Epithelial cell of esophagus (primary cell): ENCODE data around the gene DOCK4.

ENCODE experiments used
- DNase-seq: peaks from one replicate; pipeline ENCODE4 v3.0.0; 2010; ENCODE audit warnings: low read depth
- H3K4me3 ChIP-seq: 2 replicates; pipeline ENCODE4 v1.5.1; 2011; ENCODE audit warnings: mild to moderate bottlenecking, low read length, control low read depth
- TF ChIP-seq, protein P1 (sequence below): IDR thresholded peaks from 2 replicates; pipeline ENCODE4 v1.5.1; 2011; ENCODE audit warnings: low read depth, mild to moderate bottlenecking, low read length, control low read depth, inconsistent platforms; ENCODE audit not compliant: insufficient read depth; ENCODE audit errors: missing control alignments

DOCK4 gene

DNA sequence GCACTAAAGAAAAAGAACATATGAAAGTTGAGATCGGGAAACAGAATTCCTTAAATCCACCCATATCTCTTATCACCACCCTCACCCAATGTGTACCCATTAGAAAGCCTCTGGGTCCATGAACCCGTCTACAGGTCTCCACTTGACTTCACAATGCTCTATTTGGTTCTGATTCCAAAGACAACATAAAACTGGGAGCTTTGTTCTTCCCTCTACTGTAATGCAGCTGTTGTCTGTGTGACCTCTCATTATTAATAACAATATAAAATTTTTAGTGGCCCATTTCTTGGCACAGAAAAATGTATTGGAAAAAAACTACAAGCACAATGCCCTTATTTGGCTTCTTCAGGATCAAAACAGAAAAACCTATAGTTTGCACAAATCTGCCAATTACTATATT lies 30.0 kb downstream of the DOCK4 start:
- TF ChIP-seq, protein P1, sequence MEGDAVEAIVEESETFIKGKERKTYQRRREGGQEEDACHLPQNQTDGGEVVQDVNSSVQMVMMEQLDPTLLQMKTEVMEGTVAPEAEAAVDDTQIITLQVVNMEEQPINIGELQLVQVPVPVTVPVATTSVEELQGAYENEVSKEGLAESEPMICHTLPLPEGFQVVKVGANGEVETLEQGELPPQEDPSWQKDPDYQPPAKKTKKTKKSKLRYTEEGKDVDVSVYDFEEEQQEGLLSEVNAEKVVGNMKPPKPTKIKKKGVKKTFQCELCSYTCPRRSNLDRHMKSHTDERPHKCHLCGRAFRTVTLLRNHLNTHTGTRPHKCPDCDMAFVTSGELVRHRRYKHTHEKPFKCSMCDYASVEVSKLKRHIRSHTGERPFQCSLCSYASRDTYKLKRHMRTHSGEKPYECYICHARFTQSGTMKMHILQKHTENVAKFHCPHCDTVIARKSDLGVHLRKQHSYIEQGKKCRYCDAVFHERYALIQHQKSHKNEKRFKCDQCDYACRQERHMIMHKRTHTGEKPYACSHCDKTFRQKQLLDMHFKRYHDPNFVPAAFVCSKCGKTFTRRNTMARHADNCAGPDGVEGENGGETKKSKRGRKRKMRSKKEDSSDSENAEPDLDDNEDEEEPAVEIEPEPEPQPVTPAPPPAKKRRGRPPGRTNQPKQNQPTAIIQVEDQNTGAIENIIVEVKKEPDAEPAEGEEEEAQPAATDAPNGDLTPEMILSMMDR, result no peak
- no peak for DNase-seq
- no peak overlapping the region for H3K4me3 ChIP-seq

DNA sequence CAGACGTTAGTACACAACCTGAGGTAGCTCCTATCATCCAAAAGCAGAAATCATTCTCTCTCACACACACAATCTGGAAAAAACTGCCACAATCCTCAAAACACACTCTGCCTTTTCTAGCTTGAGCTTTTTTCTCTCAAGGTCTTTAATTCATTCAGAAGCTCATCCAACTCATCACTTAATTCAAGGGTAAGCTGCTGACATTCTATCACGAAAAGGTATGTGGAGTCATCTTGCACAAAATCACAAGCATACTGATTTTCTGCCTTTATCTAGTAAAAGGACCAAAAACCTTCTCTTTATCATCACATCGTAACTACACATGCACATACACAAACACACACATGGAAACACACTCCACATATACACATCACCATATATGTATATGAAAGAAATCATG lies 32.0 kb downstream of the DOCK4 start:
- no peak for DNase-seq
- TF ChIP-seq, protein P1, result no peak
- H3K4me3 ChIP-seq, result no peak overlapping the region

DNA sequence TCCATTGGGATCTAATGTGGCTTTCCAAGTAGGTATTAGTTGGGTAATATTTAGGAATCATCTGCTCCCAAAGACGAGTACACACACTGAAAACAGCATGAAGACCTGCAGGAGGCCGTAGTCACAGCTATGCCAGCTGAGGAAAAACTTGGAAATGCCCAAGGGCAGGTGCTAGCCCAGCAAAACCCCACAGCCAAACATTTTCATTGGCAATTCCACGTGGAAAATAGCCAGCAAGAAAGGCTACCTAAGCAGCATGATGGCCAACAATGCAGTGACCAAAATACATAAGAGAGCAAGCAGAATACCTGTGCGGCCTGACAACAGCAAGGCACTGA lies 32.7 kb downstream of the DOCK4 start:
- H3K4me3 ChIP-seq, result no peak overlapping the region
- no peak for DNase-seq

DNA sequence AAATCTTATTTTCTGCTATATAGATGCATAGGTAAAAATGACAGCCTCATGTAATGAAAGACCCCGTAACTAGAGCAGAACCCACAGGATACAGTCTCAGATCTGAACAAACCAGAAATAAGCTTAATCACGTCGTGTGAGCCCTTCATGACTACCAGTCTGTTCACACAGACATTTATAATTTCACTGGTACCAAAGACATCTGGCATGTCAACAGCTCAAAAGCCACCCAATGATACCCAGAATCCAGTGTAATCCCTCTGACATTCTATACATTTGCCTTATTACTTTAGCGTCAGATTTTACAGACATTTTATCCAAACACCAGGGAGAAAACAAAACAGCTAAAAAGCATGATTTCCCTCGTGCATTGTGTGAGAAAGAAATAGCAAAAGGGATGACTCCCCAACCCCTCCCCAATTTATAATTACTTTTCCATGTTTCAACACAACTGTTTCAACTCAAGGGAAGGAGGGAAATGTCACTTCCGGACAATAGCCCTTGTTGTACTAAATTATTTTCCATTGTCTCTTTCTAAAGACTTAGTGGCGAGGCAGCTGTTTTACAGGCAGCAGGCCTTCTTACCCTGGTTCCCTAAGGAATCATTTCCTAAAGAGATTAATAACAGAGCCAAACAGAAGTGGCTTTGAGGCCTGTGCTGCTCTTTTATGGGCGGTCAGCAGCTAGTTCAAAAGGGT lies 33.2 kb downstream of the DOCK4 start:
- TF ChIP-seq, protein P1, result no peak
- no peak overlapping the region for H3K4me3 ChIP-seq
- no peak for DNase-seq

More for the DNA sequence above, 32.7 kb downstream of the DOCK4 start:
- TF ChIP-seq, protein P1, result no peak

DNA sequence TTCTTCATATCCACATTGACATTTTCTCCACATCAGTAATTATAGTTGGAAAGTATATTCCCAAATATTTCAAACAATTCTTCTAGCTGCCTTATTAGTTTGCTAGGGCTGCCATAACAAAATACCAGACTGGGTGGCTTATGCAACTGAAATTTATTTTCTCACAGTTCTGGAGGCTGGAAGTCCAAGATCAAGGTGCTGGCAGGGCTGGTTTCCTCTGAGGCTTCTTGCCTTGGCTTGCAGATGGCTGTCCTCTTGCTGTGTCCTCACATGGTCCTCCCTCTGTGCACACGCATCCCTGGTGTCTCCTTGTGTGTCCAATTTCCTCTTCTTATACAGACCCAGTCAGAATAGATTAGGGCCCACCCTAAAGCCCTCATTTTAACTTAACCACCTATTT lies 34.5 kb downstream of the DOCK4 start:
- no peak overlapping the region for H3K4me3 ChIP-seq
- DNase-seq, result no peak
- TF ChIP-seq, protein P1, result no peak

DNA sequence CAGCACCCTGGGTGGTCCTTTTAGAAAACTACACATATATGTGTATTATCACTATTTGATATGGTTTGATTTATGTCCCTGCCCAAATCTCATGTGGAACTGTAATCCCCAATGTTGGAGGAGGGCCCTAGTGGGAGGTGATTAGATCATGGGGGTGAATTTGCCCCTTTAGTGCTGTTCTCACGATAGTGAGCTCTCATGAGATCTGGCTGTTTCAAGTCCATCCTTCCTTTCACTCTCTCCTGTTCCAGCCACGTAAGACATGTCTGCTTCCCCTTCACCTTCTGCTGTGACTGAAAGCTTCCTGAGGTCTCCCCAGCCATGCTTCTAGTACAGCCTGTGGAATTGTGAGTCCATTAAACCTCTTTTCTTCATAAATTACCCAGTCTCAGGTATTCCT lies 37.3 kb downstream of the DOCK4 start:
- no peak for DNase-seq
- no peak overlapping the region for H3K4me3 ChIP-seq
- TF ChIP-seq, protein P1, result no peak

DNA sequence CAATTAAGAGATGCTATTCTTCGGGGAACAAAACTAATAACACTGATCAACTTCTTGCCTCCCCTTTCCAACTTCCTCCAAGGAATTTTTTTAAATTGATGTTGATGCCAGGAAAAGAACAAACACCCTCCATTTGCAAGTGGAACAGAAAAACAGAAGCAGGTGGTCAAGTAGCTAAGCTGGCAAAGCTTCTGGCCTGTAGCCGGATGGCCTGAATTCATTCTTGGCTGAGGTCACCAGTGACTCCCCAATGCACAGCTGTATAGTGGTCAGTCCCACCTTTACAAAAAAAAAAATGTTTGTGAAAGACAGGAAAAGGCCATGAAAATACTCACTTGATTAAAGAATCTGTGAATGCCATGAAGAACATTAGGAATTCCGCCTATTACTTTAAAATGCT lies 39.1 kb downstream of the DOCK4 start:
- DNase-seq, result no peak
- H3K4me3 ChIP-seq, result no peak overlapping the region
- TF ChIP-seq, protein P1, result no peak
